ENCODE data around the gene ZC3HAV1. TPM values are rescaled to one million over a fixed set of nuclear protein-coding genes. Genes with fewer than 3 reads are reported as not detected.

Gene ZC3HAV1
- total and polyA plus RNA-seq, 9 of the 15 experiments (the other 6 are each of a cell fraction or from before 2014, with no cell fraction given) = 11.9 to 40.5 (median 23.9) TPM

DNA sequence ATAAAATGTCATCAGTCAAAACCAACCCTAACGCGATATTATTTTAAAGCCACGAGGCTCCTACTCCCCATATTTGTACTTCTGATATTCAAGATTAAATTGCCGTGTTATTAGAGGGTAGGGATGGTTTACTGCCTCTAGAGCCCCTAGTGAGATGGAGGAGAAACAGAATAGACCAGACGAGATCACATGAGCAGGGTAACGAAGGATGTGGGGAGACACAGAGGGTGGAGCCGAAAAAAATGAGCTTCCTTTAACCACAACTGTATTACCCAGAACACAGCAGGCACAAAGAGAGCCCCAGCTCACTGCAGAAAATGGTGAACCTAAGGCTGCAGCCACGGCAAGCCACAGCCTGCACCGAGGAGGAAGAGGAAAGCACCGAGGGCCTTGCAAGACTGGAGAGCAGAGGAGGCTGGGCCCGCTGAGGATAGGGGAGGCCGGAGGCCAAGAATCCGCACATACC lies 14.3 kb downstream of the ZC3HAV1 start (continued):
- TF ChIP-seq, protein P1, sequence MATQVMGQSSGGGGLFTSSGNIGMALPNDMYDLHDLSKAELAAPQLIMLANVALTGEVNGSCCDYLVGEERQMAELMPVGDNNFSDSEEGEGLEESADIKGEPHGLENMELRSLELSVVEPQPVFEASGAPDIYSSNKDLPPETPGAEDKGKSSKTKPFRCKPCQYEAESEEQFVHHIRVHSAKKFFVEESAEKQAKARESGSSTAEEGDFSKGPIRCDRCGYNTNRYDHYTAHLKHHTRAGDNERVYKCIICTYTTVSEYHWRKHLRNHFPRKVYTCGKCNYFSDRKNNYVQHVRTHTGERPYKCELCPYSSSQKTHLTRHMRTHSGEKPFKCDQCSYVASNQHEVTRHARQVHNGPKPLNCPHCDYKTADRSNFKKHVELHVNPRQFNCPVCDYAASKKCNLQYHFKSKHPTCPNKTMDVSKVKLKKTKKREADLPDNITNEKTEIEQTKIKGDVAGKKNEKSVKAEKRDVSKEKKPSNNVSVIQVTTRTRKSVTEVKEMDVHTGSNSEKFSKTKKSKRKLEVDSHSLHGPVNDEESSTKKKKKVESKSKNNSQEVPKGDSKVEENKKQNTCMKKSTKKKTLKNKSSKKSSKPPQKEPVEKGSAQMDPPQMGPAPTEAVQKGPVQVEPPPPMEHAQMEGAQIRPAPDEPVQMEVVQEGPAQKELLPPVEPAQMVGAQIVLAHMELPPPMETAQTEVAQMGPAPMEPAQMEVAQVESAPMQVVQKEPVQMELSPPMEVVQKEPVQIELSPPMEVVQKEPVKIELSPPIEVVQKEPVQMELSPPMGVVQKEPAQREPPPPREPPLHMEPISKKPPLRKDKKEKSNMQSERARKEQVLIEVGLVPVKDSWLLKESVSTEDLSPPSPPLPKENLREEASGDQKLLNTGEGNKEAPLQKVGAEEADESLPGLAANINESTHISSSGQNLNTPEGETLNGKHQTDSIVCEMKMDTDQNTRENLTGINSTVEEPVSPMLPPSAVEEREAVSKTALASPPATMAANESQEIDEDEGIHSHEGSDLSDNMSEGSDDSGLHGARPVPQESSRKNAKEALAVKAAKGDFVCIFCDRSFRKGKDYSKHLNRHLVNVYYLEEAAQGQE (IDR thresholded peaks at IDR 0.05; ENCODE audit: borderline replicate concordance) = 0 out of 2 replicates have a peak, but pooled peaks have one; percentile 4
- TF ChIP-seq, protein P1 (CRISPR knock-in tag; IDR thresholded peaks at IDR 0.05; ENCODE audit: low read depth) = no peak
- TF ChIP-seq, protein P2, sequence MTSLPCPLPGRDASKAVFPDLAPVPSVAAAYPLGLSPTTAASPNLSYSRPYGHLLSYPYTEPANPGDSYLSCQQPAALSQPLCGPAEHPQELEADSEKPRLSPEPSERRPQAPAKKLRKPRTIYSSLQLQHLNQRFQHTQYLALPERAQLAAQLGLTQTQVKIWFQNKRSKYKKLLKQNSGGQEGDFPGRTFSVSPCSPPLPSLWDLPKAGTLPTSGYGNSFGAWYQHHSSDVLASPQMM (CRISPR knock-in tag; IDR thresholded peaks at IDR 0.05) = no peak
- TF ChIP-seq CXXC5 (CRISPR knock-in tag; IDR thresholded peaks at IDR 0.05) = no peak; the same call in 1 of the 2 replicates
- no peak for TF ChIP-seq ZBTB7A (IDR thresholded peaks at IDR 0.05; ENCODE audit: borderline replicate concordance, control insufficient read depth, low read depth, low read length)
- TF ChIP-seq NR2C2 (CRISPR knock-in tag; IDR thresholded peaks at IDR 0.05) = no peak
- TF ChIP-seq NR2C2 (tag; IDR thresholded peaks at IDR 0.05) = no peak
- TF ChIP-seq, protein P3, sequence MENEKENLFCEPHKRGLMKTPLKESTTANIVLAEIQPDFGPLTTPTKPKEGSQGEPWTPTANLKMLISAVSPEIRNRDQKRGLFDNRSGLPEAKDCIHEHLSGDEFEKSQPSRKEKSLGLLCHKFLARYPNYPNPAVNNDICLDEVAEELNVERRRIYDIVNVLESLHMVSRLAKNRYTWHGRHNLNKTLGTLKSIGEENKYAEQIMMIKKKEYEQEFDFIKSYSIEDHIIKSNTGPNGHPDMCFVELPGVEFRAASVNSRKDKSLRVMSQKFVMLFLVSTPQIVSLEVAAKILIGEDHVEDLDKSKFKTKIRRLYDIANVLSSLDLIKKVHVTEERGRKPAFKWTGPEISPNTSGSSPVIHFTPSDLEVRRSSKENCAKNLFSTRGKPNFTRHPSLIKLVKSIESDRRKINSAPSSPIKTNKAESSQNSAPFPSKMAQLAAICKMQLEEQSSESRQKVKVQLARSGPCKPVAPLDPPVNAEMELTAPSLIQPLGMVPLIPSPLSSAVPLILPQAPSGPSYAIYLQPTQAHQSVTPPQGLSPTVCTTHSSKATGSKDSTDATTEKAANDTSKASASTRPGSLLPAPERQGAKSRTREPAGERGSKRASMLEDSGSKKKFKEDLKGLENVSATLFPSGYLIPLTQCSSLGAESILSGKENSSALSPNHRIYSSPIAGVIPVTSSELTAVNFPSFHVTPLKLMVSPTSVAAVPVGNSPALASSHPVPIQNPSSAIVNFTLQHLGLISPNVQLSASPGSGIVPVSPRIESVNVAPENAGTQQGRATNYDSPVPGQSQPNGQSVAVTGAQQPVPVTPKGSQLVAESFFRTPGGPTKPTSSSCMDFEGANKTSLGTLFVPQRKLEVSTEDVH (IDR thresholded peaks at IDR 0.05; ENCODE audit: low read depth, partially characterized antibody) = peak; percentile 42
- no peak for TF ChIP-seq ZNF121 (CRISPR knock-in tag; conservative IDR thresholded peaks at IDR 0.05)
- TF ChIP-seq MTA3 (IDR thresholded peaks at IDR 0.05; ENCODE audit: borderline replicate concordance) = no peak
- TF ChIP-seq, protein P4, sequence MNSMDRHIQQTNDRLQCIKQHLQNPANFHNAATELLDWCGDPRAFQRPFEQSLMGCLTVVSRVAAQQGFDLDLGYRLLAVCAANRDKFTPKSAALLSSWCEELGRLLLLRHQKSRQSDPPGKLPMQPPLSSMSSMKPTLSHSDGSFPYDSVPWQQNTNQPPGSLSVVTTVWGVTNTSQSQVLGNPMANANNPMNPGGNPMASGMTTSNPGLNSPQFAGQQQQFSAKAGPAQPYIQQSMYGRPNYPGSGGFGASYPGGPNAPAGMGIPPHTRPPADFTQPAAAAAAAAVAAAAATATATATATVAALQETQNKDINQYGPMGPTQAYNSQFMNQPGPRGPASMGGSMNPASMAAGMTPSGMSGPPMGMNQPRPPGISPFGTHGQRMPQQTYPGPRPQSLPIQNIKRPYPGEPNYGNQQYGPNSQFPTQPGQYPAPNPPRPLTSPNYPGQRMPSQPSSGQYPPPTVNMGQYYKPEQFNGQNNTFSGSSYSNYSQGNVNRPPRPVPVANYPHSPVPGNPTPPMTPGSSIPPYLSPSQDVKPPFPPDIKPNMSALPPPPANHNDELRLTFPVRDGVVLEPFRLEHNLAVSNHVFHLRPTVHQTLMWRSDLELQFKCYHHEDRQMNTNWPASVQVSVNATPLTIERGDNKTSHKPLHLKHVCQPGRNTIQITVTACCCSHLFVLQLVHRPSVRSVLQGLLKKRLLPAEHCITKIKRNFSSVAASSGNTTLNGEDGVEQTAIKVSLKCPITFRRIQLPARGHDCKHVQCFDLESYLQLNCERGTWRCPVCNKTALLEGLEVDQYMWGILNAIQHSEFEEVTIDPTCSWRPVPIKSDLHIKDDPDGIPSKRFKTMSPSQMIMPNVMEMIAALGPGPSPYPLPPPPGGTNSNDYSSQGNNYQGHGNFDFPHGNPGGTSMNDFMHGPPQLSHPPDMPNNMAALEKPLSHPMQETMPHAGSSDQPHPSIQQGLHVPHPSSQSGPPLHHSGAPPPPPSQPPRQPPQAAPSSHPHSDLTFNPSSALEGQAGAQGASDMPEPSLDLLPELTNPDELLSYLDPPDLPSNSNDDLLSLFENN (IDR thresholded peaks at IDR 0.05; ENCODE audit: low read depth in 2 of 2, low read length in 2 of 2) = no peak
- TF ChIP-seq ZBTB8A (IDR thresholded peaks at IDR 0.05; ENCODE audit: partially characterized antibody) = no peak
- TF ChIP-seq ZNF253 (CRISPR knock-in tag; conservative IDR thresholded peaks at IDR 0.05) = no peak

Measured in K562 (cell line).